SH-SY5Y (cell line): Measurements from ENCODE around the gene CDK14.

Source experiments
- GATA2 ChIP-seq: IDR thresholded peaks from 2 replicates; pipeline ENCODE4 v1.6.1; 2011; ENCODE audit warnings: mild to moderate bottlenecking, low read depth, low read length
- GATA3 ChIP-seq: IDR thresholded peaks from 2 replicates; pipeline ENCODE4 v1.6.1; 2011; ENCODE audit warnings: low read depth, mild to moderate bottlenecking, low read length, moderate library complexity

The CDK14 gene

DNA sequence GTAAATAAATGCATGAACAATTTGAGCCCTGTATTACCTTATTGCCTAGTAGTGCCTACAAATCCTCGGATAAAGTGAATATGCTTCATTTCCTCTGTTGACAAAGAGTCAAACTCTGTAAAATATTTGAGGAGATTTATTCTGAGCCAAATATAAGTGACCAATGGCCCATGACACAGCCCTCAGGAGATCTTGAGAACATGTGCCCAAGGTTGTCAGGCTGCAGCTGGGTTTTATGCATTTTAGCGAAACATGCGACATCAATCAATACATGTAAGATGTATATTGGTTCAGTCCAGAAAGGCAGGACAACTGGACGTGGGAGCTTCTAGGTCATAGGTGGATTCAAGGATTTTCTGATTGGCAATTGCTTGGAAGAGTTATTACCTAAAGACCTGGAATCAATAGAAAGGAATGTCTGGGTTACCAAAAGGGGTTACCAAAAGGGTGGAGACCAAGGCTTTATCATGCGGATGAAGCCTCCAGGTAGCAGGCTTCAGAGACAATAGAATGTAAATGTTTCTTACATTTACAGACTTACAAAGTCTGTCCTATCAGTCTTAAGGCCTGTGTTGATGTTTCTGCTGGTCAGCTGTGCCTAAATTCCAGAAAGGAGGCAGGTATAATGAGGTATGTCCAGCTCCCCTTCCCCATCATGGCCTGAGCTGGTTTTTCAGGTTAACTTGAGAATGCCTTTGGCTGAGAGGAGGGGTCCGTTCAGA lies 448.0 kb downstream of the CDK14 start:
- no peak for TF ChIP-seq GATA3
- TF ChIP-seq GATA2, result no peak

DNA sequence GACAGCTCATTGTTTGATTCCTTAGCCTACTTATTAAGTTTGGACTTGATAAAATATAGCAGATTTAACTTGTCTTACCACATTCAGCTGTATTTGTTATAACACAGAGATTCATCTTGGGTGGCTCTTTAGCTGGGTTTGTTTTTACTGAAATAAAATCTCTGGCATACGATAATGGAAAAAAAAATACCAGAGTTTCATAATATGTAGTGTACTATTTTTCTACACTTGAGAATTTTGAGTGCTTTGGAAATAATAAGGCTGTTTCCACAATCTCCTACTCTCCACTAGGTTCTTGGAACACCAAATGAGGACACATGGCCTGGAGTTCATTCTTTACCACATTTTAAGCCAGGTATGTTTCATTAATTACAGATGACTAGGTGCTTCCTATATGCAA lies 449.5 kb downstream of the CDK14 start:
- TF ChIP-seq GATA2 (no peak), GATA3 (no peak)

GRCh38 chr7:91046322-91047089 lies 450.4 kb downstream of the CDK14 start:
- TF ChIP-seq GATA3 (no peak), GATA2 (no peak)

DNA sequence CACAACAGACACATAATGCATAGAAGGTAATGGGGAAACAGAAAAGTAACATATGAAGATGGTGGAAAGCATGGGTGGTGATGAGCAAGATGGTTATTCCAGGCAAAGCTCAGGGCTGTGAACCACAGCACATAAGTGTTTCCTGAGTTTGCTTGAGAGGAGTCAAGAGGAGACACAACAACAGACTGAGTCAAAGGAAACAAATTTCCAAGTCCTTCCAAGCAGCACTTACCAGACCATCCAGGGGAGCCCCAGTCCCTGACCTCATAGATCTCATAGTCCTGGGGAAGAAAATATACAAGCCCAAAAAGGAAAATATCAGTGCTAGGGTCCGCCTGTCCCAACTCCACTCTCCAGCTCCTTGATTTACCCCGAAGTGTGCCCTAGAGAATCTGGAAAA lies 451.5 kb downstream of the CDK14 start:
- TF ChIP-seq GATA2, result no peak
- TF ChIP-seq GATA3, result no peak

GRCh38 chr7:91050677-91051076 lies 454.6 kb downstream of the CDK14 start:
- TF ChIP-seq GATA3 (no peak), GATA2 (no peak)

GRCh38 chr7:91051966-91052365 lies 455.8 kb downstream of the CDK14 start:
- TF ChIP-seq GATA3, result no peak
- TF ChIP-seq GATA2, result no peak

DNA sequence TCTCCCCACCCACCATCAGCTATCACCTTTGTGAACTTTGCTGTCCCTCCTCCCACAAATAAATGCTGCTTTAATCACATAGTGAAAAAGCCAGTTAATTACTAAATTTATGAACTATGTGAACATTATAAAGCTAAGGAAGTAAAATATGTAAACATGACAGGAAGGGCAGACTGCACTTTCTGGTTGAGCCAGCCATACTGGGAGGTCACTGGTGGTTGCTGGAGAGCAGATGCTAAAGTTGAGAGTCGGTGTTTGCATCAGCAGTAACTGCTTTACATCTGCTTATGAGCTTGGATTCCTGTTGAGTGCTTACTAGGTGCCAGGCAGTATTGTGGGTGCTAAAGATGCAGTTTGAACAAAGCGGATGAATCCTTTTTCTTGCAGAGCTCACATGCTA lies 458.3 kb downstream of the CDK14 start:
- TF ChIP-seq GATA2 (no peak), GATA3 (no peak)

- TF ChIP-seq GATA3 (no peak), GATA2 (no peak)
Observed at GRCh38 chr7:91055219-91055618, 459.1 kb downstream of the CDK14 start.

DNA sequence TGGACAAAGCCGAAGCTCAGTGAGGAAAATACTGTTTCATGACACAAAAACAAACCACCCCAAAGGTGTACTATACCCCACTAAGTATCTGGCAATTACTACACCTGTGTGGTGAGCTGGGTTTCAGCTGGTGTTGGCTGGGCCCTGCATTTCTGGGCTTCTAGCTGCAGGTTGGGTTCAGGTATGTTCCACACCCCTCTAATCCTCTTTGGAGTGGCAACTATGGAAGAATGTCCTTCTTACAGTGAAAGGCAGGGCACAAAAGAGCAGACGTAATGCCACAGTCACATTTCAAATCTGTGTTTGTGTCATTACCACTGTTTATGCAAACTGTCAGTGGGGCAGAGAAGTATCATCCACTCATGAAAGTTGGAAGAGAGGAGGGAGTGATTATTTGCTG lies 466.6 kb downstream of the CDK14 start:
- TF ChIP-seq GATA2, result no peak
- no peak for TF ChIP-seq GATA3

- TF ChIP-seq GATA3 (no peak), GATA2 (no peak)
Observed at GRCh38 chr7:91064052-91064451, 467.9 kb downstream of the CDK14 start.

GRCh38 chr7:91064938-91065337 lies 468.8 kb downstream of the CDK14 start:
- TF ChIP-seq GATA3 (no peak), GATA2 (no peak)

DNA sequence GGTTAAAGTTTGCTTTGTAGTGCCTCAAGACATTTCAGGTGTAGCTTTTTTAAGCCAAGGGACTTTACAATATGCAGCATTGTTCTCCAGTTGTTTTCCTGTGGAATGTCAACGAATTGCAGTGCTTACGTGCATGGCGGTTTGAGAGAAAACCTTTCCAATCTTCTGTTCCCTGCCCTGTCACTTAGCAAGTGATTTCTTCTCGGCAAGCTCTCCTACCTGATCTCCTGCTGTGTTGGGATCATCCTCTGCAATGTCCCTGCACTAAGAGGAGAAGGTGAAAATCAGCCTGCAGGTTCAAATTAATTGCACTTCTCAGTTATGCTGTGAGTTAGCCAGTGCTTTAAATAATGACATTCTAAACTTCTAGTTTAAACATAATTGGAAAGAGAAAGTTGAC lies 470.5 kb downstream of the CDK14 start:
- TF ChIP-seq GATA3 (no peak), GATA2 (no peak)

GRCh38 chr7:91067242-91067641 lies 471.1 kb downstream of the CDK14 start:
- TF ChIP-seq GATA2 (no peak), GATA3 (no peak)

GRCh38 chr7:91068136-91068795 lies 472.1 kb downstream of the CDK14 start:
- TF ChIP-seq GATA2 (no peak), GATA3 (no peak)

DNA sequence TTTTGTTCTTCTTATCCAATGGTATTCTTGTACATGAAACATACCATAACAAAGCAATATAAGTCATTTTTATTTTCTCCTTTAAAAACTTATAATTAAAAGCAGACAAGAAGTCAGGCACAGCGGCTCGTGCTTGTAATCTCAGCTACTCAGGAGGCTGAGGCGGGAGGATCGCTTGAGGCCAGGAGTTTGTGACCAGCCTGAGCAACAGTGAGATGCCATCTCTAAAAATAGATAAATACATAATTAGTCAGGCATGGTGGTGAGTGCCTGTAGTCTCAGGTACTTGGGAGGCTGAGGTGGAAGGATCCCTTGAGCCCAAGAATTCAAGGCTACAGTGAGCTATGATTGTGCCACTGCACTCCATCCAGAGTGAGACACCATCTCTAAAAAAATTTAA lies 473.0 kb downstream of the CDK14 start:
- TF ChIP-seq GATA2, result no peak
- TF ChIP-seq GATA3, result no peak
